Suprapubic skin (tissue), 4 donors: ENCODE data around the gene ATP5F1C.

Source experiments
- POLR2A ChIP-seq, 2 donors: fragments of 450-650 bp; IDR thresholded peaks; one replicate each; pipeline ENCODE4 v1.6.1; 2017; ENCODE audit warnings: antibody characterized with exemption in 2 of 2, mild to moderate bottlenecking in 2 of 2, moderate library complexity in 2 of 2
- POLR2AphosphoS5 ChIP-seq, 3 donors: sonication (generic); formaldehyde crosslinking; IDR thresholded peaks; one replicate each; pipeline ENCODE4 v1.6.1; 2017; ENCODE audit warnings: antibody characterized with exemption in 3 of 3

GRCh38 chr10:7836571-7836970 is 48.6 kb downstream of the ATP5F1C start:
- TF ChIP-seq POLR2AphosphoS5 (IDR thresholded peaks at IDR 0.05) (no peak), POLR2A (IDR thresholded peaks at IDR 0.05) (no peak)
